ENCODE data around the gene CELSR1.

Gene CELSR1

GRCh38 chr22:46449974-46450745 lies 87.3 kb downstream of the CELSR1 start:
- DNase-seq (ENCODE audit: low read depth in 1 of 2, low spot score in 1 of 2), result no peak

- DNase-seq (ENCODE audit: low read depth in 1 of 2, low spot score in 1 of 2), result no peak
Observed at GRCh38 chr22:46449116-46449691, 88.2 kb downstream of the CELSR1 start.

- no peak for DNase-seq (ENCODE audit: low read depth in 1 of 2, low spot score in 1 of 2)
Observed at GRCh38 chr22:46448333-46448732, 89.1 kb downstream of the CELSR1 start.

- DNase-seq (ENCODE audit: low read depth in 1 of 2, low spot score in 1 of 2), result no peak
Observed at GRCh38 chr22:46447906-46448305, 89.5 kb downstream of the CELSR1 start.

GRCh38 chr22:46446799-46447198 lies 90.6 kb downstream of the CELSR1 start:
- no peak for DNase-seq (ENCODE audit: low read depth in 1 of 2, low spot score in 1 of 2)

- no peak for DNase-seq (ENCODE audit: low read depth in 1 of 2, low spot score in 1 of 2)
Observed at GRCh38 chr22:46445771-46446420, 91.5 kb downstream of the CELSR1 start.

- DNase-seq (ENCODE audit: low read depth in 1 of 2, low spot score in 1 of 2), result no peak
Observed at GRCh38 chr22:46444390-46444854, 93.0 kb downstream of the CELSR1 start.

GRCh38 chr22:46443850-46444389 lies 93.5 kb downstream of the CELSR1 start:
- DNase-seq (ENCODE audit: low read depth in 1 of 2, low spot score in 1 of 2), result no peak

- no peak for DNase-seq (ENCODE audit: low read depth in 1 of 2, low spot score in 1 of 2)
Observed at GRCh38 chr22:46442217-46442853, 95.1 kb downstream of the CELSR1 start.

- DNase-seq (ENCODE audit: low read depth in 1 of 2, low spot score in 1 of 2), result no peak
Observed at GRCh38 chr22:46439576-46440465, 97.6 kb downstream of the CELSR1 start.

- no peak for DNase-seq (ENCODE audit: low read depth in 1 of 2, low spot score in 1 of 2)
Observed at GRCh38 chr22:46439111-46439510, 98.3 kb downstream of the CELSR1 start.

GRCh38 chr22:46437671-46438440 lies 99.6 kb downstream of the CELSR1 start:
- DNase-seq (ENCODE audit: low read depth in 1 of 2, low spot score in 1 of 2), result no peak

- no peak for DNase-seq (ENCODE audit: low read depth in 1 of 2, low spot score in 1 of 2)
Observed at GRCh38 chr22:46436595-46437175, 100.7 kb downstream of the CELSR1 start.

GRCh38 chr22:46433318-46433717 lies 104.1 kb downstream of the CELSR1 start:
- DNase-seq (ENCODE audit: low read depth in 1 of 2, low spot score in 1 of 2), result no peak

GRCh38 chr22:46432164-46433068 lies 105.0 kb downstream of the CELSR1 start:
- no peak for DNase-seq (ENCODE audit: low read depth in 1 of 2, low spot score in 1 of 2)

GRCh38 chr22:46430961-46431838 lies 106.2 kb downstream of the CELSR1 start:
- DNase-seq (ENCODE audit: low read depth in 1 of 2, low spot score in 1 of 2), result no peak

- DNase-seq (ENCODE audit: low read depth in 1 of 2, low spot score in 1 of 2), result no peak
Observed at GRCh38 chr22:46429325-46429853, 108.0 kb downstream of the CELSR1 start.
